Stimulated activated CD4-positive, alpha-beta T cell treated with anti-CD3 and anti-CD28 coated beads, Interleukin-15, amount 100 ng/mL, for 1 hour (primary cell): Measurements from ENCODE around the gene SLC19A2.
"Not testable (repeated sequence)": the region's sequence is repeated elsewhere in the genome, so short reads cannot be mapped to it uniquely, and the experiment has no call there.

ENCODE experiments used
- DNase-seq, 2 donors: peaks; one replicate each; pipeline ENCODE4 v3.0.0-alpha.2; 2020; ENCODE audit warnings: low read depth in 1 of 2, low spot score in 1 of 2

Gene SLC19A2

GRCh38 chr1:169485431-169486280, at the start of gene SLC19A2:
Gene SLC19A2, minus strand, starts transcription at chr1:169485944. Its CDS starts 178 bp downstream, at chr1:169485766.
- peak; percentile 81 to 82 for DNase-seq

GRCh38 chr1:169534653-169535052, 48.9 kb upstream of the SLC19A2 start:
- DNase-seq, result no peak

DNA sequence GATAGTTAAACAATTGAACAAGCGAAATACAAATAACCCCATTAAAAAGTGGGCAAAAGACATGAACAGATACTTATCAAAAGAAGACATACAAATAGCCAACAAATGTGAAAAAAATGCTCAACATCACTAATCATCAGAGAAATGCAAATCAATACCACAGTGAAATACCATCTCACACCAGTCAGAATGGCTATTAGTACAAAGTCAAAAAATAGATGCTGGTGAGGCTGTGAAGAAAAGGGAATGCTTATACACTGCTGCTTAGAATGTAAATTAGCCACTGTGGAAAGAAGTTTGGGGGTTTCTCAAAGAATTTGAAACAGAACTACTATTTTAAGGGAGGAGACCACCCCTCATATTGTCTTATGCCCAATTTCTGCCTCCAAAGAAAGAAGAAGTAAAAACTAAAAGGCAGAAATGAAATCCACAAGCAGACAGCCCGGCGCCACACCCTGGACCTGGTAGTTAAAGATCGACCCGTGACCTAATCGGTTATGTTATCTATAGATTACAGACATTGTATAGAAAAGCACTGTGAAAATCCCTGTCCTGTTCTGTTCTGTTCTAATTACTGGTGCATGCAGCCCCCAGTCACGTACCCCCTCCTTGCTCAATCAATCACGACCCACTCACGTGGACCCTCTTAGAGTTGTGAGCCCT, 47.9 kb upstream of the SLC19A2 start:
- DNase-seq, result not testable (repeated sequence)

DNA sequence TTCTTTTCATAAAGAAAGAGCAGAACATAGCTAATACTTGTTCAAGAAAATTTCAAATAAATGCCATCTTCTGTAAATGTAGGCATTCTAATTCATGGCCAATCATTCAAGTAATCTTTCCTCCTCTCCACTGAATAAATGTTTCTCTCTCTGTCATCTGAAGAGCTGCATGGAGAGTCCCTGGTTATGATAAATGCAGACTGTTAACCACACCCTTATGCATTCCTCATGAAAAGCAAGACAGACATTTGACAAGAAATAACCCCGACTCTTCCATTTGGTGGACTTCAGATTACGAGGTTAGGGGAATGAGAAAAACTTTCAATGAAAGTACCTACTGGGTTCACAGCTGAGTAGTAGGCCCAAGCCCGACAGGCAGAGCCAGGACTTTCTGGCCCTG, 44.7 kb upstream of the SLC19A2 start:
- DNase-seq, result no peak

DNA sequence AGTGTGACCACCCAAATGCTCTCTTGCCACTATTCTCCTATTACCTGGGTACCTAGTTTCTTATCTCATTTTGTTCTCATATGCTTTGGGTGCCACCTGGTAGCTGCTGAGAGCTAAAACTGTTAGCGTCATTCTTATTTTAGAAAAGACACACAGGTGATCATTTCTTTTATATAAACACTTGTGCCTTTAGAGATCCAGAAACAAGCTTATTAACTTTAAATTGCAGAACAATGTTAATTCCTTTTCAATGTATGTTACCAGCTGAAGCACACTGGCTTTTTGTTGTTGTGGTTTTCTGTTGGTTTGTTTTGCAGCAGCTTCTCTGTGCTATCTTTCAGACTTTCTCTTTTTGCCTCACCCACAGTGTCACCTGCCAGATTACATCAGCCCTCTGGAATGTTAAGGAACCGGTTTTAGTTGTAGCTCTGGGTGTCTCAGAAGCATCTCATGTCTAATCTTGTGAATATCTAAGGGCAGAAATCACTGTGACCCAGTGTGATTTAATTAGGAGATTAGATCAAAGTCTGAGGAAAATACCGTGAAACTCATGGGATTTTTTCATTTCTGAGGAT, 43.4 kb upstream of the SLC19A2 start:
- DNase-seq, result no peak

DNA sequence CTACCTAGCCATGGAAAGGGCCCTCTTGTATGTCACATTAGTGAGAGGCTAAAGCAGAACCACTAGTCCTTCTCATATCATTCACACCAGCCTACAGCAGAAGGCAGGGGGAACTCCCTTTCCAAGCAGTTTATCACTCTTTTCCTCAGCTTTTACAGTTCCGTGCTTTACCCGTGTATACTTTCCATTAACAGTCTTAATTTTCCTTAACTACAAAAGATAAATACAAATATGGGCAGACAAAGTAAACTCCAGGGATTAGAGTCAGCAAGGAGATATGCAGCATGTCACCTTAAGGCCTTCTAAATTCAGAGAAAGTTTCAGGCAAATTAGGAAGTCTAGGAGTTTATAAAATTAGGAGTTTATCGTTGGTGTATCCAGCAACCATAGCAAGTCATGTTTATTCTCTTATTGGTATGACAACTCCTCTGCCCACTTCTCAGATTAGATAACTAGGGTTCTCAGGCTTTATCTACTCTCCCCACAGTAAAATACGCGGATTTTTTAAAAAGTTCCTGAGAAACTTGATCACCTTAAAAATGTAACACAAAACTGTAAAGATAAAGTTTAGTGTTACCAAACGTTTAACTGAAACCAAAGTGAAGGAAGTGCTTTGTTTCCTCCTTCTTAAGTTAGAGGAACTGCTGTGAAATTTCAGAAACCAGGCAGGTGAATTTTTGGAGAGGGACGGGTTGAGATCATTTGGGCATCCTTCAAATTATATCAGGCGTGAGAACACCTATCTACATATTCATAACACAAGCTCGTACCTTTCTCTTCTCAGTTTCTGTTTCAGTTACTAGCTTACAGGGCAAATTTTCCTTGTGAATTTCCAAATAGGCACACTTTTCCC, 42.7 kb upstream of the SLC19A2 start:
- no peak for DNase-seq

GRCh38 chr1:169527451-169528214, 41.9 kb upstream of the SLC19A2 start:
- DNase-seq, result no peak

GRCh38 chr1:169527001-169527400, 41.3 kb upstream of the SLC19A2 start:
- no peak for DNase-seq

DNA sequence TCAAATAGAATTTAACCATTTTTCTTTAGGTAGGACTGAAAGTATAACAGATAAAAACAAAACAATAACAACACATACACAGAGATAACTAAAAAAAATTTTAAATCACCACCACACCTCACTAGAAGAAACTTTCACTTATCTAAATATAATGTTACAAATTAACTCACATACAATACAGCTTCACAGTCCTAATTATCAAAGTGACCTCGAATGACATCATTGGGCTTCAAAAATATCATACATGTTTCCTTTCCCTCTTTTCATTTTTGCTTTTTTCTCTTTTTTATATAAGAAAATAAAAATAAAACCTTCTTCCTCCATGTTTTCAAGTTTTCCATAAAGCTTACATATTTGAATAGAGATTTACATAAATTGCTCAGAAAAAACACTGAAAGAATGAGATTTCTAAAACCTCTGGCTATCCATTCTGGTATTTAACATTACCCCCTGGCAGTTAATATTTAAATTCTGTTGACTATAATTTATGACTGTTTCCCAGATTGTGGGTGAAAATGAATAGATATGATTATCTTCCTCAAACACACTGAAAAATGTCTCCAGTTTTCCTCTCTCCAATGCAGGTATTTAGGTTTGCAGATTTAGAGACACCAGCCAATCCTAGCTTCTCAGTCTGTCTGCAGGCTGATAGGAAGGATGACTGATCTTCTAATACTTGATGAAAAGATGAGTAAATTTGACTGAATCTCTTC, 40.5 kb upstream of the SLC19A2 start:
- DNase-seq, result no peak

DNA sequence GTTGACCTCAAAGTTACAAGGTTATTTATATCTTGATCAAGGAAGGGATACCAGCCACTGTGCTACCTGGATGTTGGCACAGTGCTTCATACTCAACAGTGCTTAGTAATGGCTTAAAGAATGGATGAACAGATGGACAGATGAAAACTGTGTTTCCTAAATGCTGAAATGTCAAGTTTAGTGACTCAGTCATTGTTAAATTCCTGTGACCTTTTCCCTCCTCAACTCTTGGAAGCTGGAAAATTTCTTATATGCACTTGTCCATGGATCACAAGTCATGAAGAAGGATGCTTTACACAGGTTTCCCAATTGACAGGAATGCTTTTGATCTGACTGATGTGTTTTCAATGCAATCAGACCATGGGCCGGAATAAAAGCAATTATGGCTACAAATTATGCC, 39.6 kb upstream of the SLC19A2 start:
- no peak for DNase-seq

DNA sequence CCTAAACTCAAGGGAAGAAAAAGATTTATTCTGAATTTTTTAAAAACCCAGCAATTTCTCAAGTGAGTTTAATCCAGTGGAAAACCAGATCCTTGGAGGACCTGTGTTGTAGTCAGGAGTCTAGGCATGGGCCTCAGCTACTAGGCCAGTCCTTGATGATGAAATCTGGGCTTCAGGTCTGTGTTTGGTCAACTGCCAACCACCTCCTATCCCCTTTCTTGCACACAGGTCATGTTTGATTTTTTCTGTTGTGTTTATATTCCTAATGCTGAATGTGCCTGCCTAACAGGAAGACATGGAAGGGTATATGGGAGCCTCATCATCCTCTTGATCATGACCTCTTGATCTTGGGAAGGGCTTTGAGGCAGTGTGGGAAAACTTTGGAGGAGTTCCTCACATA, 38.2 kb upstream of the SLC19A2 start:
- no peak for DNase-seq

GRCh38 chr1:169521226-169521625, 35.5 kb upstream of the SLC19A2 start:
- DNase-seq, result no peak

GRCh38 chr1:169517558-169518186, 31.9 kb upstream of the SLC19A2 start:
- DNase-seq, result no peak

DNA sequence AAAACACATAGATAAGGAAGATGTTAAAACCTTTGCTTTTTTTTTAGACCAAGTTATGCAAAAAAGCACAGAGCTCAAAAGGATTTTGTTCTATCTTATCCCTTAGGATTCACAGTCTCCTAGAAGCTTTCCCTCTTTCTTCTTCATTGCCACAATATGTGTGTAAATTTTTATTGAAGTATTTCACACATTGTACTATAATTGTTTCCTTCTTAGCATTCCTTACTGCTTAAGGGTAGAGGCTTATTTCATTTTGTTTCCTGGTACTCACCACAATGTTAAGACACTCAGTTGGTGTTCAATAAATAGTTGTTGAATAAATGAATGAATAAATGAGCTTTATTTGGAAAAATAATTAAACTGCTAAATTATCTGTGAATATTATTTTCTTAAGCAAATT, 29.9 kb upstream of the SLC19A2 start:
- no peak for DNase-seq

DNA sequence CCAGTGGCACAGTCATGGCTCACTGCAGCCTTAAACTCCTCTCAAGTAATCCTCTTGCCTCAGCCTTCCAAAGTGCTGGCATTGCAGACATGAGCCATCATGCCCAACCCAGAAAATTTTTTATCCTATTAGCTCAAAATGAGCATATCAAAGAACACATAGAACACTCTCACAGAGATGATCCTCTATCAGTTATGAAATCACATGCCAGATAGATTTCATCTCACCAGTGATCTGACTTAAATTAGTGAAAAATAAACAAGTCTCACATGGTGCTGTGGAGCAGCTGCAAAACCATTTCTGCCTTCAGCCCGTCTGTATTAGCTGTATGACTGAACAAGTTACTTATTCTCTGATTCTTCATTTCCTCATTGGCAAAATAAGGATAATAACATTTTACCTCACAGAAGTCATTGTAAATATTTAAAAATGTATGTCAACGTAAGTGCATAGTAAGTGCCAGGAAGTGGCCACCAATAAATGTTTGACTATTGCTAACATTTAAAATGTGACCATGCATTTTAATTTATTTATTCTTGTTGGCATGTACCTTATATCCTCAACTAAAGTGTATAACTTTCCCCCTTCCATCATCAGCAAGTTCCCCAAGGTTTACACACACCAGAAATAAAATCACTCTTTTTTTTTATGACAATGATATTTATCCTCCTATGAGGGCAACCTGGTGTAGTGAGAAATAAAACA, 29.0 kb upstream of the SLC19A2 start:
- no peak for DNase-seq

GRCh38 chr1:169513208-169513607, 27.5 kb upstream of the SLC19A2 start:
- DNase-seq, result no peak

GRCh38 chr1:169511316-169512005, 25.7 kb upstream of the SLC19A2 start:
- DNase-seq, result no peak

- DNase-seq, result no peak
These were observed 24.3 kb upstream of the SLC19A2 start for GRCh38 chr1:169510060-169510459.
